ENCODE results near the gene SLC5A6.

DNA sequence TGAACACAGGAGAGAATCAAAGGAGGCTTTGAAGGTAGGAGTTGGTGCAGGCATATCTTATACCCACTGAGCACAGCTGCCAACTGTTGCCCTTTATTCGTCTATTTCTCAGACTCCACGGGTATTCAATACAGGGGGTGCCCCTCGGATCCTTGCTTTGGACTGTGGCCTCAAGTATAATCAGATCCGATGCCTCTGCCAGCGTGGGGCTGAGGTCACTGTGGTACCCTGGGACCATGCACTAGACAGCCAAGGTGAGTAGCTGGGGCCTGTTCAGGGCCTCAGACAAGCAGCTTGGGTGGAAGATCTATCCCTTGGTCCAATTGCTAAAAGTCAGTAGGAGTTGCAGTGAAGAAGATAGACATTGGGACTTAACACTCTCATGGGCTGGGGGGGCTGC is 10.3 kb upstream of the SLC5A6 start:
- TF ChIP-seq REST (IDR thresholded peaks at IDR 0.05; ENCODE audit: borderline replicate concordance): no peak
- no peak for TF ChIP-seq POLR2AphosphoS5 (IDR thresholded peaks at IDR 0.05)
